GM19397 (cell line): Measurements from ENCODE around the gene ARMH4.
A peak's percentile ranks its signal among the peaks of the same experiment; 100 is the strongest.

Experiments used
- ATAC-seq: cut with Tn5 transposase; IDR thresholded peaks from one replicate; pipeline ENCODE4 v1.9.1; 2021; ENCODE audit warnings: mild to moderate bottlenecking, moderate library complexity; ENCODE audit not compliant: unreplicated experiment

The ARMH4 gene

GRCh38 chr14:58106446-58106845 lies 45.6 kb downstream of the ARMH4 start:
- ATAC-seq: no peak

- no peak for ATAC-seq
Observed at GRCh38 chr14:58104808-58105207, 47.2 kb downstream of the ARMH4 start.

GRCh38 chr14:58100735-58101368 lies 51.2 kb downstream of the ARMH4 start:
- ATAC-seq: no peak

- no peak for ATAC-seq
Observed at GRCh38 chr14:58099682-58100081, 52.3 kb downstream of the ARMH4 start.

GRCh38 chr14:58098507-58098906 lies 53.5 kb downstream of the ARMH4 start:
- no peak for ATAC-seq

GRCh38 chr14:58096731-58097130 lies 55.3 kb downstream of the ARMH4 start:
- no peak for ATAC-seq

- ATAC-seq: no peak
Observed at GRCh38 chr14:58091883-58092630, 60.0 kb downstream of the ARMH4 start.

- no peak for ATAC-seq
Observed at GRCh38 chr14:58089612-58090011, 62.4 kb downstream of the ARMH4 start.

- ATAC-seq: no peak
Observed at GRCh38 chr14:58088961-58089360, 63.1 kb downstream of the ARMH4 start.

GRCh38 chr14:58085877-58086276 lies 66.1 kb downstream of the ARMH4 start:
- ATAC-seq: no peak

- ATAC-seq: no peak
Observed at GRCh38 chr14:58082491-58083098, 69.4 kb downstream of the ARMH4 start.

GRCh38 chr14:58082011-58082410 lies 70.0 kb downstream of the ARMH4 start:
- ATAC-seq: no peak

GRCh38 chr14:58078471-58078870 lies 73.5 kb downstream of the ARMH4 start:
- no peak for ATAC-seq

- no peak for ATAC-seq
Observed at GRCh38 chr14:58078068-58078467, 73.9 kb downstream of the ARMH4 start.

- ATAC-seq: no peak
Observed at GRCh38 chr14:58077621-58078020, 74.4 kb downstream of the ARMH4 start.

GRCh38 chr14:58073516-58073915 lies 78.5 kb downstream of the ARMH4 start:
- ATAC-seq: no peak

- ATAC-seq: peak; percentile 58
Observed at GRCh38 chr14:58072288-58073071, 79.5 kb downstream of the ARMH4 start.

- no peak for ATAC-seq
Observed at GRCh38 chr14:58071341-58071740, 80.7 kb downstream of the ARMH4 start.

GRCh38 chr14:58068306-58068705 lies 83.7 kb downstream of the ARMH4 start:
- no peak for ATAC-seq

- no peak for ATAC-seq
Observed at GRCh38 chr14:58066115-58066514, 85.9 kb downstream of the ARMH4 start.

- ATAC-seq: no peak
Observed at GRCh38 chr14:58061581-58061980, 90.4 kb downstream of the ARMH4 start.
